Osteoblast (primary cell): ENCODE data around the gene NUDT3. TPM values are rescaled to one million over a fixed set of nuclear protein-coding genes. Genes with fewer than 3 reads are reported as not detected.

Experiments
- DNase-seq: peaks from one replicate; pipeline ENCODE4 v3.0.0; 2011; ENCODE audit warnings: low spot score, mixed read lengths; ENCODE audit not compliant: insufficient read length; ENCODE audit errors: missing footprints
- H2AFZ ChIP-seq: 2 replicates; pipeline ENCODE4 v1.6.0; 2011; ENCODE audit warnings: mild to moderate bottlenecking, low read length
- H3K27ac ChIP-seq: 2 replicates; pipeline ENCODE4 v1.5.1; 2011; ENCODE audit warnings: mild to moderate bottlenecking, low read depth, low read length, moderate library complexity
- H3K27me3 ChIP-seq: 2 replicates; pipeline ENCODE4 v1.6.0; 2012; ENCODE audit warnings: mild to moderate bottlenecking, control low read depth, inconsistent platforms, low read length, moderate library complexity; ENCODE audit not compliant: insufficient read depth
- H3K36me3 ChIP-seq: 2 replicates; pipeline ENCODE4 v1.5.1; 2011; ENCODE audit warnings: mild to moderate bottlenecking, low read length, control low read depth, moderate library complexity; ENCODE audit not compliant: insufficient read depth
- H3K4me1 ChIP-seq: 2 replicates; pipeline ENCODE4 v1.5.1; 2011; ENCODE audit warnings: mild to moderate bottlenecking, low read length, control low read depth, moderate library complexity; ENCODE audit not compliant: insufficient read depth
- H3K4me2 ChIP-seq: 2 replicates; pipeline ENCODE4 v1.6.0; 2011; ENCODE audit warnings: mild to moderate bottlenecking, low read length; ENCODE audit not compliant: insufficient read depth
- H3K4me3 ChIP-seq: fragments of 200-600 bp; sonication (generic); 3 replicates; pipeline ENCODE4 v1.5.1; 2012; ENCODE audit warnings: mild to moderate bottlenecking, low read length, inconsistent platforms; ENCODE audit not compliant: insufficient read depth
- H3K79me2 ChIP-seq: 2 replicates; pipeline ENCODE4 v1.6.0; 2012; ENCODE audit warnings: mild to moderate bottlenecking, low read length, control low read depth, inconsistent platforms; ENCODE audit not compliant: insufficient read depth
- H3K9me3 ChIP-seq: 2 replicates; pipeline ENCODE4 v1.5.1; 2011; ENCODE audit warnings: low read depth, low read length, control low read depth
- H4K20me1 ChIP-seq: 2 replicates; pipeline ENCODE4 v1.6.0; 2012; ENCODE audit warnings: mild to moderate bottlenecking, low read length, control low read depth; ENCODE audit not compliant: insufficient read depth
- total RNA-seq: library from RNA; depleted of rRNA; stranded (reverse); fragments of >200 nt; gene quantifications from 2 replicates; pipeline ENCODE4 v1.2.3, GENCODE V29; 2012
- TF ChIP-seq, protein P1 (sequence below): IDR thresholded peaks from 2 replicates; pipeline ENCODE4 v1.5.1; 2011; ENCODE audit warnings: mild to moderate bottlenecking, low read depth, low read length, moderate library complexity; ENCODE audit errors: extremely low read depth

The NUDT3 gene
- total RNA-seq, 1 donor, result 37.6 TPM

DNA sequence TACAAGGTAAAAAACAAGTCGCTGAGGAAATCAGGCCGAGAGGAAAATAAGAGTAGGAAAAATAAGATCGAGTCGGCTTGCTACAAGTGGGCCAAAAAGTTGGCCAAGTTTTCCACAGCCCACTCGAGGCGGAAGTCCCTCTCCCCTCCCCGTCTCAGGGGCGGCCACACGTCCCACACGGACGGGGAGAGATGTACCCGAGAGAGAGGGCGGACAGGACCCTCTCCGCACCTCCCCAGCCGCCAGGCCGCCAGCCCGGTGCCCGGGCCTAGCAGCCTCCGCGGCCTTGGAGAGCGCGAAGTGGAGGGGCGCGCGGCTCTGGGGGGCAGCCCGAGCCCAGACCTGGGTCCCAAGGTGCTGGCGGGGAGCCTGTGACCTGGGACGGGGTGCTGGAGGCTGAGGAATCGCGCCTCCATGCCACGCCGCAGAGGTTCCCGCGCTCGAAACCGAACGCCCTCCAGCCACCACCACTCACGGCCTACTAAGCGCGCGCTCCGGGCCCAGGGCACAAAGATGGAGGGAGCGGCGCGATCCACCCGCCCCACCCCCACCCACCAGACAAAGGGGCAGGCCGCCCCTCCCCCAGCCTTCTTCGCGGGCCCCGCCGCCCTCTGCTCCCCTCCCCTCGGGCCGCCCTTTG is 157.7 kb downstream of the NUDT3 start:
- Histone ChIP-seq H3K36me3 (peaks cover 3% of the 10 kb centered on the region), H3K4me2 (no peak overlapping the region), H3K9me3 (no peaks in the 10 kb centered on the region), H2AFZ (no peak overlapping the region), H3K4me1 (peaks cover 24% of the 10 kb centered on the region), H4K20me1 (peaks cover 3% of the 10 kb centered on the region), H3K27ac (no peak overlapping the region), H3K4me3 (no peak overlapping the region), H3K79me2 (peaks cover 24% of the 10 kb centered on the region), H3K27me3 (no peaks in the 10 kb centered on the region)
- no peak for DNase-seq
- TF ChIP-seq, protein P1, sequence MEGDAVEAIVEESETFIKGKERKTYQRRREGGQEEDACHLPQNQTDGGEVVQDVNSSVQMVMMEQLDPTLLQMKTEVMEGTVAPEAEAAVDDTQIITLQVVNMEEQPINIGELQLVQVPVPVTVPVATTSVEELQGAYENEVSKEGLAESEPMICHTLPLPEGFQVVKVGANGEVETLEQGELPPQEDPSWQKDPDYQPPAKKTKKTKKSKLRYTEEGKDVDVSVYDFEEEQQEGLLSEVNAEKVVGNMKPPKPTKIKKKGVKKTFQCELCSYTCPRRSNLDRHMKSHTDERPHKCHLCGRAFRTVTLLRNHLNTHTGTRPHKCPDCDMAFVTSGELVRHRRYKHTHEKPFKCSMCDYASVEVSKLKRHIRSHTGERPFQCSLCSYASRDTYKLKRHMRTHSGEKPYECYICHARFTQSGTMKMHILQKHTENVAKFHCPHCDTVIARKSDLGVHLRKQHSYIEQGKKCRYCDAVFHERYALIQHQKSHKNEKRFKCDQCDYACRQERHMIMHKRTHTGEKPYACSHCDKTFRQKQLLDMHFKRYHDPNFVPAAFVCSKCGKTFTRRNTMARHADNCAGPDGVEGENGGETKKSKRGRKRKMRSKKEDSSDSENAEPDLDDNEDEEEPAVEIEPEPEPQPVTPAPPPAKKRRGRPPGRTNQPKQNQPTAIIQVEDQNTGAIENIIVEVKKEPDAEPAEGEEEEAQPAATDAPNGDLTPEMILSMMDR, result no peak

- TF ChIP-seq, protein P1, result no peak
- no peaks in the 10 kb centered on the region for H3K9me3 ChIP-seq
- no peak overlapping the region for H3K27ac ChIP-seq
- peaks cover 14% of the 10 kb centered on the region for H3K79me2 ChIP-seq
- H2AFZ ChIP-seq, result no peak overlapping the region
- no peak for DNase-seq
- no peak overlapping the region for H3K4me3 ChIP-seq
- H3K4me1 ChIP-seq, result peaks cover 16% of the 10 kb centered on the region
- no peaks in the 10 kb centered on the region for H3K36me3 ChIP-seq
- no peaks in the 10 kb centered on the region for H3K27me3 ChIP-seq
- peaks cover 3% of the 10 kb centered on the region for H4K20me1 ChIP-seq
- H3K4me2 ChIP-seq, result no peak overlapping the region
Observed at GRCh38 chr6:34233867-34234266, 158.6 kb downstream of the NUDT3 start.

- Histone ChIP-seq H3K9me3 (no peaks in the 10 kb centered on the region), H2AFZ (no peak overlapping the region), H3K27ac (no peak overlapping the region), H3K79me2 (peaks cover 5% of the 10 kb centered on the region), H4K20me1 (no peaks in the 10 kb centered on the region), H3K4me1 (peaks cover 8% of the 10 kb centered on the region), H3K36me3 (no peaks in the 10 kb centered on the region), H3K4me3 (no peak overlapping the region), H3K4me2 (no peak overlapping the region), H3K27me3 (no peaks in the 10 kb centered on the region)
- DNase-seq, result peak; percentile 81
- TF ChIP-seq, protein P1, result no peak
Observed at GRCh38 chr6:34232901-34233300, 159.6 kb downstream of the NUDT3 start.

- no peak overlapping the region for H2AFZ ChIP-seq
- TF ChIP-seq, protein P1, result no peak
- no peak for DNase-seq
- H3K36me3 ChIP-seq, result no peaks in the 10 kb centered on the region
- H3K4me2 ChIP-seq, result no peak overlapping the region
- no peaks in the 10 kb centered on the region for H3K9me3 ChIP-seq
- H3K79me2 ChIP-seq, result no peaks in the 10 kb centered on the region
- peaks cover 8% of the 10 kb centered on the region for H3K4me1 ChIP-seq
- no peak overlapping the region for H3K4me3 ChIP-seq
- H3K27ac ChIP-seq, result no peak overlapping the region
- H4K20me1 ChIP-seq, result no peaks in the 10 kb centered on the region
- no peaks in the 10 kb centered on the region for H3K27me3 ChIP-seq
Observed at GRCh38 chr6:34231566-34232336, 160.7 kb downstream of the NUDT3 start.
